Fibroblast of the conjunctiva (primary cell): ENCODE results near the gene SLC25A51.

Experiments used
- DNase-seq: peaks from one replicate; pipeline ENCODE4 v3.0.0-alpha.2; 2010; ENCODE audit warnings: low read depth

Gene SLC25A51

GRCh38 chr9:37936965-37937364 is 33.0 kb upstream of the SLC25A51 start:
- DNase-seq: no peak

- no peak for DNase-seq
Measured at GRCh38 chr9:37936376-37936775, 32.4 kb upstream of the SLC25A51 start.

DNA sequence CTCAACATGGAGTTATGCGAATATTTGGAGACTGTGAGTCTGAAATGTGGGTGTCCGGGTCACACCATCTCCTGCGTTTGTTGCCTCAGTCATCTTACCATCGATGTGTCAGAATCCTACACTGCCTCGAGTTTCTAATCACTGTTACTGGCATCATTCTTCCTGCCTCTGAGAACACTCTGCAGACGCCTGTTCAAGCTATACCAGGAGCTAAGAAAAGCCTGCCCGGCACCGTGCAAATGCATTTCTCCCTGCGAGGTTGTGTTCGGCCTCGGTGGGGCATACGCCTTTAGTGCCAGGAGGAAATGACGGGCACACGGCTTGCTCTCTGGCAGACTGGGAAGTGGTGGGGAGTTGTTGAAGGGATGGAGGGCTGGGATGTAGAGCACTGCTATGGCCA is 31.2 kb upstream of the SLC25A51 start:
- DNase-seq: no peak

DNA sequence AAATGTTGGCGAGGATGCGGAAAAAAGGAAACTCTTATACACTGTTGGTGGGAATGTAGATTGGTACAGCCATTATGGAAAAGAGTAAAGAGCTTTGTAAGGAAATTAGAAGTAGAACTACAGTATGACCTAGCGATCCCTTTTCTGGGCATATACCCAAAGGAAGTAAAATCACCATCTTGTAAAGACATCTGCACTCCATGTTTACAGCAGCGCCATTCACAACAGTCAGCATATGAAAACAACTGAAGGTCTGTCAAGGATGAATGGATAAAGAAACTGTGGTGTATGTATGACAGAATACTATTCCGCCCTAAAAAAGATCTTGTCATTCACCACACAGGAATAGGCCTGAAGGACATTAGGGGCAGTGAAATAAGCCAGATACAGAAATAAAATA is 27.7 kb upstream of the SLC25A51 start:
- no peak for DNase-seq

- DNase-seq: no peak
Measured at GRCh38 chr9:37929441-37929895, 25.5 kb upstream of the SLC25A51 start.

DNA sequence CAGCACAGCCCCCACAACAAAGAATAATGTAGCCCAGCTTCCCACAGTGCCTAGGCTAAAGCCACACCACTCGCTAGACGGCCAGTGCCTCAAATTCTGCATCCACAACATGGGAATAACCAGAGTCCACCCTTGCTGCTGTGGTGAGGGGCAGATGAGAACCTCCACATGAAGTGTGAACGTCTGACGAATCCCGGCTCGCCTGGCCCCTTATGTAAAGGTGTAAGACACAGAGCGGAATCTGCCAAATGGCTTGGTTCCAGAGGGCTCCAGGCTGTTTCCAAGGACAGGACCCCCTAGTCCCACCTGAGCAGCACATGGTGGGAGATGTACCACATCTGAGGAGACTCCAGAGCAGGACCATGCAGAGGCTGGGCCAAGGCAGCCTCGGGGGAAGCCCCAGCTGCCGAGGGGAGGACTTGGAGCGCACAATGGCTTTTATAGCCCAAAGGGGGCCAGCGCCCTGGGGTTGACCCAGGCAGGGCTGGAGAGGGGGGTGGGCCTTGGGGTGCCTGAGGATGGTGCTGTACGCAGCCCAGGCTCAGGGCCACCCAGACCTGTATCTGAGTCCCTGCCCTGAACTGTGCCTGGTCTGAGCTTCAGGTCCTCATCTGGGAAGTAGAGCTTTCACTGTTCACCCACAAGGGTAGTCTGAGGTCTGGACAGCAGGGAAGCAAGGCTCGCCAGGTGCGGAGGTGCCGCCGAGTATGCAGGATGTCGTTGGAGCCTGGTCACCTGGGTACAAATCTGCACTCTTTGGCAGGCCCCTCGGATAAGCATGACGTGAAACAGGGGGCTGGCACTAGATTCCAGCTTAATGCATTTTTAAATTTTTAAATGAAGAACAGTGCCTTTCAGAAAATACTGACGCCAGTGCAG is 24.9 kb upstream of the SLC25A51 start:
- no peak for DNase-seq

DNA sequence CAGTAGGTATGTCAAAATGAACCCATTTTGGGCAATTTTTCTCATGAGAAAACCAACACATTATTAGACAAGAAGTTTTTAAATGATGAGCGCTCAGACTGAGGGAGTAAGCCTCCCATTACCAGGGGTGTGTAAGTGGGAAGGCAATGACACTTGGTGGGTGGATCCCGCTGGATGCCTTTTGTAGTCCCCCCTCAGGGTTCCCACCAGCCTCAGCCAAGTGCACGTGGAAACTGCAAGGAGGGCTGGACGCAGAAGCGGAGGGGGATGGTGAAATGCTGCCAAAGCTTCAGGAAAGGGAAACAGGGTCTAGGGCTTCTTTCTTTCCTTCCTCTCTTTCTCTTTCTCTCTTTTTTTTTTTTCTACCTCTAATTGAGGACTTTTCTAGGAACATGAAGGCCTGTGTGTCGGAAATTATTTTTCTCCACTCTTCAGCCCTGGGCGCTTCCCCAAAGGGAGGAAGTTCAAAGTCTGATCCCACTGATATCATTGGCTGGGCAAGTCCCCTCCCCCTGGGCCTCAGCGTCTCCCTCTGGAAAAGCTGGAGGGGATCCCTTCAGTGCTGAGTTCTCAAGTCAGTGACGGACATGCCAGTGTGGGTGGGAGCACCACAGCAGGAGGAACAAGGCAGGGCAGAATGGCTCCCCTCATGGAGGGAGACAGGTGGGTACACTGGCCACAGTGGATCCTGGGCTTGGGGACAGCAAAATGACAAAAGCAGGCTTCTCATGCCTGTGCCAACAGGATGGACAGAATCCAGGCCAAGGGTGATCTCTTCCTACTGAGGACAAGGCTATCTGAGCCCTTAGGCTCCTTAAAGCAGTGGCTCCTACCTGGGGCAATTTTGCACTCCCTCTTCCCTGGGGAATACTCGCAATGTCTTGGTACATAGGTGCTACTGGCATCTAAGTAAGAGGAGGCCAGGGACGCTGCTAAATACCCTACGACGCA is 23.9 kb upstream of the SLC25A51 start:
- no peak for DNase-seq

DNA sequence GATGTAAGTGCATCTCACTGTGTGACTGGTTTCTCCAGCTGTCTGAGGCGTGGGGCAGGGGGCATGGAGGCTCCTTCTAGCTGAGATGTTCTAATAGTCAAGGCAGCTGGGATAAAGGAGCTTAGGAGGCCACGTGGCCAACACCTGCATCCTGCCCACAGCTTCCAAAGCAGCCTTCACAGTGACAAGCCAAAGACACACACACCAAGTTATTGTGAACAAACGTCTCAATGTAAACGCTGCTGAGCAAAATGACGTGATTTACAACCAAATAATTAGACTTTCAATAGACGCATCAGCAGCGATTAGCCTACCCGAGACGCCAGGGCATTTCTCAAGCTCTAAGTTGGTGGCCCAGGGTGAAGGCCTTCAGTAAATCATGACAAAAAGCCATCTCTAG is 23.2 kb upstream of the SLC25A51 start:
- DNase-seq: no peak

DNA sequence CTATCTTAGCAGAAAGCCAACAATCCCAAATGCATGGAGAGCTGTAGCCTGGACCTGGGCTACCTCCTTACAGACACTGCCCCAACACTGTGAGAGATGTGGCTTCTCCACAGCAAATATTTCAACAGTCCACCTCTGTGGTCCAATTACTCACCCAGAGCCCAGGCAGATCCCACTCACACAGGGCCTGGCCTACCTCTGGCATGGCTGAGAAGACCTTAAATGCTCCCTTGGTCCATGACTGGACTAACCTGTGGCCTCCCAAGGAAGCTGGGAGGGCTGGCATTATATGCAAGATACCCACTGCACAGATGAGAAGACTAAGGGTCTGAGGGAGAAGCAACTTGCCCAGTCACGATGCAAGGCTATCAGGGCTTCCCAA is 22.8 kb upstream of the SLC25A51 start:
- DNase-seq: no peak

DNA sequence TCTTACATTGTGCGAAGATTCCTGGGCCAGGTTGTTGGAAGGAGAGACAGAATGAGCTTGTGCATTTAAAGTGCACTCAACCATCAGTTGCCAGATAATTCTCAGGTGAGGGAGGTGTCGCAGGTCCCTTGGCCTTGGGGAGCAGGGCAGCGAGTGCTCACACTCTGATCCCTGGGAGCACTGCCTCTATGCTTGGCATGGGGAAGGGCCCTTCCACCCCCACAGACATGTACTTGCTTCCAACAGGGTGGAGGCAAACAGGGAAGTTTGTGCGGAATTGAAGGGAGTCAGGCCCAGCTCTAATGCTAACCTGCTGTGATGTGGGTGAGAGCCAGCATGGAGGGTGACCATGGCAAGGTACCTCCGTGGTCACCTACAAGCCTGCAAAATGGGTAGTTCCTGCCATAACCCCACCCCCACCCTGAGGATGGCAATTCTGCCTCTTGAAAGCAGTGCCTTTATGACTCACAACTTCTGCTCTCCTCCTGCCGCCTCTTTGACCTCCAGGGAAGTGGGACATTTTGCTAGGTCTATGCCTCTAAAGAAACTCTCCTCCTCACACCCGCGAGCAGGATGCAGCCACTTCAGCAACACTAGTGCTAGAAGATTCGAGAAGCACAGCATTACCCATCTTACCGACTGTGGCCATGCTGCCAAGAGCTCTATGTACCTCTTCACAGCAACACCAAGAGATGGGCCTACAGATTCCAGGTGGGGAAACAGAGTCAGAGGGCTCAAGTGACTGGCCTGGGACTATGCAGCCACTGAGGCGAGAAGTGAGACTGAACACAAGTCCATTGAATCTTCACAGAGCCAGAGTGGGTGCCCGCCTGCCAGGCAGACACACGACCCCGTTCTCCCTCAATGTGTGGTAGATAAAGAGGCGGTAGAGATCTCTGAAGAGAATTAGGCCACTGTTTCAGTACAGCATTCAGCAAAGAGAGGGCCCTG is 22.1 kb upstream of the SLC25A51 start:
- DNase-seq: no peak

- no peak for DNase-seq
Measured at GRCh38 chr9:37925006-37925405, 21.1 kb upstream of the SLC25A51 start.

DNA sequence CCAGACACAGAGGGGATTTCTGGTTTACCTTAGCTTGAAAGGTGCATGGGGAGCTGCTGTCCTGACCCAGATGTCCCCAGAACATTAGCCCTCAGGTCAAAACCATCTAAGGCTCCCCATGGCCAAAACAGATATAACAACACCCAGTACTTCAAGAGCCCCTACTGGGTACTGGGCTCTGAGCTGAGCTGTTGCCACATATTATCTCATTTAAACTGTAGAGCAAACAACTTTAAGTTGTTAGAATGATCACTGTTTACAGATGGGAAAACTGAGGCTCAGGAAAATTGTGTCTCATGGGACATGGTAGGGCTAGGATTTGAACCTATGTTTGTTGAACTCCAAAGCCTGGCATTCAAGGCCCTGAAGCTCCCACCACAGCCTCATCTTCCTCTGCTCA is 20.6 kb upstream of the SLC25A51 start:
- DNase-seq: no peak

DNA sequence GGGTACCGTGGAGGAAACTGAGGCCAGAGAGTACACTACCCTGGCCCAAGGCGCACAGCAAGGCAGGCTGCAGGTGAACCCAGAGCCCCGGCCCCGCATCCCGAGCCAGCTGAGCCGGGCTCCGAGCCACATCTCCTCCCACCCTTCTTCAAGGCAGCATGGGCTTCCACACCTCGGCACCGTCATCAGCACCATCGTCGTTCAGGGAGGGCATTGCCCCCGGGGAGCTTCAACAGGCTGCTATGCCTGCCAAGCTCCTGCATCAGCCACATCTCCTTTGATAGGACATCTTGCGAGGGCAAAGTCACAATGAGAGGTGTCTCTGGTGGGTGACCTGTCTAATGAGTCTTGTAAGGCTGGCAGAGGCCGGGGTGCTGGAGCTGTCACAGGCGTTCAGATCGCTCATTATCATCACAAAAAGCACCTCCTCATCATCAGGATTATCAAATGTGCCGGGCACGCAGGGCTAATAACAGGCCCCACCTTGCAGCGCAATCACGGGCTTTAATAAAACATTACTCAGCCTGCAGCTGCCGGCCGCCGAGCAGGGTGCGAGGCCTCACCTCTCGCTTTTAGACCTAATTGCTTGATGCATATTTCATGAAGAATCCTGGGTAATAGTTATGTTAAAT is 20.0 kb upstream of the SLC25A51 start:
- DNase-seq: no peak

GRCh38 chr9:37923118-37923795 is 19.3 kb upstream of the SLC25A51 start:
- no peak for DNase-seq

GRCh38 chr9:37922363-37923117 is 18.6 kb upstream of the SLC25A51 start:
- no peak for DNase-seq

DNA sequence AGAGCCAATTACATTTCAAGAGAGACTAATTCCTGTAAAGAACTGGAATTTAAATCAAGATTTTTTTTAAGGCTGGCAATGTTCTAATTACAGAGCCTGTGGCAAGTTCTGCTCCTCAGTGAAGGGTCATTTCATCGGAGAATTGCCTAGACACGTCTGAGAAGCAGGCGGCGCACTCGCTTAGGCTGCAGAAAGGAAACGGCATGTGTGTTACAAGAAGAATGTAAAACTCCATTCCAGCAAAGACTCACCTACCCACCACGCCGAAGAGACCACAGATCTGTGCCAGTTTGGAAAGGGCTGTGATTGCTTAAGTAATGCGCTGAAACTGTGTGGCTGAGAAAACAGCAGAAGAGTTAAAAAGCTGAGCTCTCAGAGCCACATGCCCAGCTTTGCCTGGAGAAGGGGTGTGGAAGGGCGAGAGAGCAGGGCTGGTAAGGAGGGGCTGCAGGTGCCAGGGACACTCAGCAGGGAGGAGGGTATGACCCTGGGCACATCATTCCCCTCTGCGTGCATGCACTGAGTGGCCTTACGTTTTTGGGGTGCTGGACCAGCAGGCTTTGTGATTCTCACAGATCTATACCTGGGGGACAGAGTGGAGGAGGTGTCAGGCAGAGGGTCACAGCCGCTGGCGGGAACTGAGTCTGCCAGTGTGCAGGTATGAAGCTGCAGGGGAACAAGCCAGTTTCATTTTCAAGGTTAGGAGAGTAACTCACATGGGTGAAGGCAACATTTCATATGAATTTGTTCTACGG is 17.8 kb upstream of the SLC25A51 start:
- DNase-seq: no peak

GRCh38 chr9:37921168-37921510 is 17.2 kb upstream of the SLC25A51 start:
- DNase-seq: no peak

DNA sequence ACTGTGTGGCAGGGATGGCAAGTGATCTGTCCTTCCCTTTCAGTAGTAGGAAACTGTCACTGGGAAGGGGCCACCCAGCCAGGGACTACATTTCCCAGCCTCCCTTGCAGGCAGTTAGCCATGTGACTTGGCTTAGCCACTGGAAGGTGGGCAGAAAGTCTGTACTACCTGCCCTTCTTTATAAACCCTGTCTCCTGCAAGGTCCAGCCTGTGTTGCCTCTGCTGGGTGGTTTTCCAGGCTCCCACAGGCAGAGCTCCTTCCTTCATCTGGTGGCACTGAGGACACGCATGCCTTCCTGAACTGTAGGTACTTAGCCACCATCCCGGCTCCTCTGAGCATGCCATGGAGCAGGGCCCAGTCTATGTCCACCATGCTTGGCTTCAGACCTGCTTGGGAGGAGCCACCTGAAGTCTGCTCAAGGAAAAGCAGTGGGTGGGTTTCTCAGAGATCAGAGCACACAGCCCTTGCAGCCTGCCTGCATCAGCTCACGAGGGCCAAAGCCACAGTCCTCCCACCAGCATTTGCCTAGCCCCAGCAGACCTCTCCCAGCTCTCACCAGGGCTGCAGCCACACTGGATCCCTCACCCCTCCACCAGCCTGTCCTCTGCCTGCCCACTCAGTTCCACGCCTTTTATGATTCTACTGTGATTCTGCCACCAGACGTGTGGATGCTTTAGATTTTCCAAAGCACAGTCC is 16.7 kb upstream of the SLC25A51 start:
- no peak for DNase-seq

GRCh38 chr9:37919956-37920335 is 16.0 kb upstream of the SLC25A51 start:
- no peak for DNase-seq
